ENCODE data around the gene RASSF7.
A peak's percentile ranks its signal among the peaks of the same experiment; 100 is the strongest.

The RASSF7 gene

DNA sequence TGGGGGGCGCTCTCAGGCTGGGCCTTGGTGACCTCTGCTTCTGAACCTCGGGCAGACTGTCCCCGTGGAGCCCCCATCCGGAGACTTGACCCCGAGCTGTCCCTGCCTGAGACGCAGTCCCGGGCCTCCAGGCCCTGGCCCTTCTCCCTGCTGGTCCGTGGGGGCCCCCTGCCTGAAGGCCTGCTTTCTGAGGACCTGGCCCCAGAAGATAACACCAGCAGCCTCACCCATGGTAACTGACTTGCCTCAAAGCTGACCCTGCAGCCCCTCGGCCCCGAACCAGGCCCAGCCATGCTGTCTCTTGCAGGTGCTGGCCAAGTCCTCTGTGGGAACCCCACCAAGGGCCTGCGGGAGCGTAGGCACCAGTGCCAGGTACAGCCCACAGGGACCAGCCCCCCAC is 9.2 kb upstream of the RASSF7 start:
- DNase-seq: no peak

DNA sequence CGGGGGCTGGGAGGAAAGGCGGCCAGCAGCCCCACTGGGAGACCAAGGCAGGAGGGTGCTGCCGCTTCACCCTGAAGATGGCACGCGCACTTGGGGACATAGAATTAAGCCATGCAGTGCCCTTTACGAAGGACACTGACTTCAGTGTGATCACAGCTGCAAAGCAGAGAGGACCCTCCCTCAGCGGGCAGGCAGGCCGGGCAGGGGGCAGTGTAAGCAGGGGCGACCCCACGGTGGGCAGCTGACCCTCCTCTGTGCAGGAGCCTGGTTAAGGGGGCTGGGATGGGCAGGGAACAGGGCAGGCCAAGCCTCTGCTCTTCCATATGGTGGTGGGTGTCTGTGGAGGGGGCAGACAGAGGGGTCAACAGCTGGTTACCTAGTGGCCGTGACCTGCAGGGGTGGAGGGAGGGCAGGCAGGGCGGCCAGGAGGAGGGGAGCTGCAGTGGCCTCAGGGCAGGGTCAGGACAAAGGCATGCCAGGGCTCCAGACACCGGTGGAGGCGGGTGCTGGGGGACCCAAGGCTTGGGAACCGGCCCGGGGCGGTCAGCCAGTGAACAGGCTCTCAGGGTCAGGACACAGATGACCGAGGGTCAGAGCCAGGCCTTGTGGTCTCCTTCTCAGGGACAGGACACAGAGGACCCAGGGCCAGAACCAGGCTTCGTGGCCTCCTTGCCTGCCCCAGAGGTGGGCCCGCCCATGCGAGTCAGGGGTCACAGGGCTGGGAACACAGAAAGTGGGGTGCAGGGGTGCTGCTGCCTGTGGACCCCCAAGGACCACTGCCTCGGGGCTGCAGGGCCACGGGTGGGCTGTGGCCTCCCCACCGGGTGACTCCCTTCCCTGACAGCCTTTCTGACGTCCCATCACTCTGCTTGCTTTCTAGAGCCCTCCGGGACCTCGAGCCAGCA is 7.4 kb upstream of the RASSF7 start:
- DNase-seq: no peak

DNA sequence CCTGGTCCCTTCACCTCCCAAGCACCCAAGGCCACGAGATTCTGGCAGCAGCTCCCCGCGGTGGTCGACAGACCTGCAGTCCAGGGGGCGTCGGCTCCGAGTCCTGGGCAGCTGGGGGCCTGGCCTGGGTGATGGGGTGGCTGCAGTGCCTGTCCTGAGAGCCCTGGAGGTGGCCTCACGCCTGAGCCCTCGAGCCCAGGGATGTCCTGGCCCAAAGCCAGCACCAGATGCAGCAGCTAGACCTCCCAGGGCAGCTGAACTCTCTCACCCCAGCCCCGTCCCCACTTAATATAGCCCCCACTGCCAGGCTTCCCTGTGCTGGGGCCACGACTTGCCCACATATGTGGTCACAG is 6.8 kb upstream of the RASSF7 start:
- no peak for DNase-seq

DNA sequence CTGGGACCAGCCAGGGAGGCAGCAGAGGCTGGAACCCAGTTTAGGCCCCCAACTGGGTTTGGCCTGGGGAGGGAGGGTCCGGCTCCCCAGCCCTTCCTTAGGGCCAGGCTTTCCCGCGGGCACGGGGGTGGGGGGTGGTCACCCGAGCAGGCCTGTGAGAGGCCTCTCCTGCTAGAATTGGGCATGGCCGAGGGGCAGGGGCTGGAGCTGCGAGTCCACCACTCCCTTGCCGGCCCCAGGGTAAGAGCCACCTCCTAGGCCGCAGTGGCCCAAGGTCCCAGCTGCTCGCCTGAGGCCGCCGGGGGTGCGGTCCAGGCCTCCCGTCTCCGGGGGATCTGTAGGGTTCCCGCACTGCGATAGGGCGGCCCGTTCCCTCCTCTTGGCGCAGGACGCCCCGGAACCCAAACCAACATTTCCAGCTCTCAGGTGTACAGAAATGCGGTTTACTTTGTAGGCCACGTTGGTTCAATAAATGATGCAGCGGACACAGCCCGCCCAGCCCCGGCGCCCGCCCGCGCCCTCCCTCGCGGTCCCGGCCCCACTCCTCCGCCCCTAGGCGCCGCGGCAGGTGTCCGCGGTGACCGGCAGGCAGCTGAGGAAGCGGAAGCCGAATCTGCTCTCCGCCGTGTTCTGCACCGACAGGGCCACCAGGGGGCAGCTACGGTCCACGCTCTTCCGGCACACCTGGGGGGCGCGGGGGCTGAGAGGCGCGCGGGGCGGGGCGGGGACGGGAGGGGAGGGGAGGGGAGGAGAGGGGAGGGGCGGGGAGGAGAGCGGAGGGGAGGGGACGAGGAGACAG is 6.1 kb upstream of the RASSF7 start:
- DNase-seq: no peak

DNA sequence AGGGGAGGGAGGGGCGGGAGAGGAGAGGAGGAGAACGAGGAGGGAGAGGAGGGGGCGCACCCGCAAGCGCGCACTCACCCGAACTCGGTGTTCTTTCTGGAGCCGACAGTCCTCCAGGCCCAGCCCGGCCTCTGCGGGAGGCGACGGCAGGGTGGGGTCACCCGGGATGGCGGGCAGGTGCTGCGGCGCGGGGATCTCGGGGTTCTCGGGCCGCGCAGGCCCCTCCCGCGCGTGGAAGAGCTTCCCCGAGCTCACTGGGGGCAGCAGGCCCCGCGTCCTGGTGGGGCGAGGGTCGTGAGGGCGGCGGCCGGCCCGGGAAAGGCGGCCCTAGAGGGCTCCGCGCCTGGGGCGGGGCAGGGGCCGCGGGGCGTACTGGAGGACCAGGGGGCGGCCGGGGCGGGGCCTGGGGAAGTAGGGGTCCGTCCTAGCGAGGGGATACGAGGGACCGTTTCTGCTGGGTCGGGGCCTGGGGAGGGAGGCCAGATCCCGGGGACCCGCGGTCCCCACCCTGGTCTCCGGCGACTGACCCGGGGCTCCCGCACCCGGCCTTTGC is 5.5 kb upstream of the RASSF7 start:
- DNase-seq: no peak

DNA sequence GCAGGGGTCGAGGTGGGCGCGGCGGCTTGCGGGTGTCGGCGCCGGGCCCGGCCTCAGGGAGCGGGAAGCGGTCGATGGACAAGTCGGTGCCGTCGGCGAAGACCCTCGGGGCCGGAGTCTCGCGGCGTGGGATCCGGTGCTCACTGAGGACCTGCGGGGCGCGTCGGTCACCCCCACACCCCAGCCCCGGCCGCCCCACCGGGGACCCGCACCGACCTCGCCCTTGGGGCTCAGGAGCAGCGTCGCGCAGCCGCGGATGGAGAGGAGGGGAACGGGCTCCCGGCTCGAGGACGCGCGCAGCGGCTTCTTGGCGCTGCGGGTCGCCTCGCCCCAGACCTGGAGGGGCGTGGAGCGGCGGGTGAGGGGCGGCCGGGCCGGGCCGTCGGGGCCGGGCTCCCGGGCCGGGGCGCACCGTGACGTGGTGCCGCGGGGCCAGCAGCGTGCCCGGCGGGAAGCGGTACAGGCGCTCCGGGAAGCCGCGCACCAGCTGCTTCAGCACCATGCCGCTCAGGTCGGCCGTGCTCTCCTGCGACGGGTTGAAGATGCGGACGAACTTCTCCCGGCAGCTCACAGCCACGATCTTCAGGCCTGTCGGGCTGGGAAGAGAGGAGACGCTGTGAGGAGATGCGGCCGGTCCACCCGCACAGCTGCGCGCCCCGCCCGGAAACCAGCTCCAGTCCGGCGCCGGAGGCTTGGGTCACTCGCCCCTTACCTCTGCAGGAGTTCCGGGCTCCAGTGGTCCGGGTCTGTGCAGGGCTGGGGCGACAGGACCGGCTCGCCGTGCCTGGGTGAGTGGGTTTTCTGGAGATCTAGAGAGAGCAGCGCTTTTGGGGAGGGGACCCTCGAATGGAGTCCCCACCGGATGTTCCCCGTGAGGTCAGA is 4.7 kb upstream of the RASSF7 start:
- no peak for DNase-seq

DNA sequence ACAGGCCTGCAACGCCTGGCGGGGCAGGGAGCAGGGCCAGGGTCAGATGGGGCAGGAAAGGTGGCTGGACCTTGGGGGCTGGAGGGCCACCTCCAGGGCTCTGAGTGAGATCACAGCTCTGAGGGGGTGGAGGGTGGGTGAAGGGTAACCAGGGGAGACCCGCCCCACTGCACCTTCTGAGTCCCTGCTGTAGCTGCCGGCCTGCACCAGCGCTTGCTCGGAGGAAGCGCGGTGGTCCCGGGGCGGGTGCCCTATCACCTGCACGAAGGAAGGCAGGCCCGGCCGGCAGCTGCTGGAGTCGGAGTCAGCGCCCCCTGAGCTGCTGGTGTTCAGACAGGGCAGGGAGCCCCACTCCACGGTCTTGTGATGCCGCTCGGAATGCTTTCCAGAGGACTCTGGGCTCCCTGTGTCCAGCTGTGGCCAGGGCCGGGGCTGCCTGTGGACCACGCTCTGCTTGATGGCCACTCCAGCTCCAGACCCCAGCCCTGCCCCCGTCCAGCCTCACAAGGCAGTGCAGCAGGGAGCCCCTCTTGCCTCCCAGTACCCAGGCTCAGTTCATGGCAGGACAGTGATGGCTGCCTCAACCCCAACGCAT is 4.0 kb upstream of the RASSF7 start:
- DNase-seq: no peak

DNA sequence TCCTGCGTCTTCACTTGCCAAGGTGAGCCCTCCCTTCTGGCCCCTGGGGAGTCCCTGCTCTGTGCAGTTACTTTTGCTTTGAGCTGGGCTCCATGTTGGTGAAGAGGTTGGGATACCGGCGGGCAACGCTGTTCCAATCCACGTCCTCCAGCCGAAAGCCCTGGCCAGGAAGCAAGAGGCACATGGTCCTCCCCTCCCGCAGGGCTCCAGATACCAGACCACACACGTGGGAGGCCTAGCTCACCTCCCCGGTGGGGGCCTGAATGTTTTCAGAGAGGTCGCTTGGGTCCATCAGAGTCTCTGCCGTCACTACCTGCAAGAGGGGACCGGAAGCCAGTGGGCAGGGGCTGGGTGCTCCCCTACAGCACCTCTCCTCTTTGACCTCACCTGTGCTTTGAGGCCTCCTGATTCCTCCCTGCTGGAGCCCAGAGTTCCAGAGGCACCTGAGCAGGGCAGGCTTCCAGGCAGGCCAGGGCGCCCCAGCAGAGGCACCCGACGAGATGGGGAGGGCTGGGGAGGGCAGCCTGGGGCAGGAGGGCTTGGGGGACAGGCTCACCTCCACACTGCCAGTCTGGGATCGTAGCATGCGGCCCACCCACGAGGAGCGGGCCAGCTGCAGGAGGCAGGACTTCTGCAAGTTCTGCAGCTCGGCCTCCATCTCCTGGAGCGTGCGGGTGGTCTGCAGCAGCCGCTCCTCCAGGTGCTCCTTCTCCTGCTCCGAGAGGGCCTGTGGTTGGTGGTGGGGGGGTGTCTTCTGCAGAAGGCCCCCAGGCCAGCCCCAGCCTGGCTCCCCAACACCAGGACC is 3.2 kb upstream of the RASSF7 start:
- no peak for DNase-seq

DNA sequence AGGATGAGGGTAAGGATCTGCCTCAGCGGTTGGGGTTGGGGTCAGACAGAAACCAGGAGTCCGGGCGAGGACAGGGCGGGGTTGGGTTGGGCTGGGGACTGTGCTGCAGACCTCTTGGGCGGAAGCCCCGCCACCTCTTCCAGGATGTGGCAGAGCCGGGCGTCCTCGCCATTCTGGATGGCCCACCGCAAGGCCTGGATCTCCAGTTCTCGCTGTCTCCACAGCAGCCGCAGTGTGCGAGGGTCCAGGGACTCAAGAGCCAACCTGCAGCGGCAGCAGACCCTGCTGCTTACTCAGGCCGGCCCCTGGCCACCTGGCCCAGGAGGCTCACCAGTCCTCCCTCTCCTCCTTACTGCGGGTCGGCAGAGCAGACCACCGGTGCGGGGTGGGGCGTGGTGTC is 2.3 kb upstream of the RASSF7 start:
- no peak for DNase-seq

DNA sequence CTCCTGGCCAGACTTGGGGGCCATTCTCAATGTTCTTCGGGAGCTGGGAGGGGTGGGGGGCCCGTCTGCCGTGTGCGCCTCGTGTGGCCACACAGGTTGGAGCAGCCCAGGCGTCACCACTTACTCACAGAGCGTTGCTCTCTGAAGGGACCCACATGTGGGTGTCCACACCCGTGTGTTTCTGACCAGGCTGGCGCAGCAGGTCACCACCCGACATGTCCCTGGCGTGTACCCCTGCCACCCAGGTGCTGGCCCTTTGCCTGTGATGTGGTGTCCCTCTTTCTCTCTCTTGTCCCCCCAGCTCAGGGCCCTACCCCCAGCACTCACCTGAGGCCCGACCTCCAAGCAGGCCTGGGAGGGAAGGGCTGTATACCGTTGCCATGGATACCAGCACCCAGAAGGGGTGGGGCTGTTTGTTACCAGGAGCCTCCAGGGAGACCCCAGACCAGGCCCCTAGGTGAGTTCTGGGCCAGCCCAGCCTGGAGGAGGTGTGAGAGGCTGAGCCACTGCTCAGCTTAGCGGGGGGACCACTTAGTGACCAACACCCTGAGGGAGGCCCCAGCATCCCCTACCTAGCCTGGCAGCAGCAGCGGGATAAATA is 1.6 kb upstream of the RASSF7 start:
- DNase-seq: no peak

DNA sequence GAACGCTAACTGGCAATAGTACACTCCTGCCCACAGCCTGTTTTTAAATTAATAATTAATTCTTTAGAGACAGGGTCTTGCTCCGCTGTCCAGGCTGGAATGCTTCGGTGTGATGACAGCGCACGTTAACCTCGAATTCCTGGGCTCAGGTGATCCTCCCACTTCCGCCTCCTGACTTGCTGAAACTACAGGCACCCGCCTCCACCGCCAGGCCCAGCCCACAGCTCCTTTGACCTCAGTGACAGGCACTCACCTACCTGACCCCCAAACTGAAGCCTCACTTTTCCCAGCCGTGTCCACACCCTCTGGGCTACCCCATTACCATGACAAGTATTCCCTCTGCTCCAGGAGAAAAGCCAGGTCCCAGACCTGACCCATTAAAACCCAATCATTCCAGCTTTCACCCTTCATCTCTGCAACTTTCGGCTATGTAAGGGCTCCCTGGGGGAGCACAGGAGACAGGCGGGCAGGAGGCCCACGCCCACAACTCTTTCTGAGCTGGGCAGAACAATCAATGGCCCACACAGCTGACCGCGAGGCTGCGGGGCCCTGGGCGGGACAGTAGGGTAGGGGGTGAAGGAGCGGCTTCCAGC is 962 bp upstream of the RASSF7 start:
- DNase-seq: no peak

DNA sequence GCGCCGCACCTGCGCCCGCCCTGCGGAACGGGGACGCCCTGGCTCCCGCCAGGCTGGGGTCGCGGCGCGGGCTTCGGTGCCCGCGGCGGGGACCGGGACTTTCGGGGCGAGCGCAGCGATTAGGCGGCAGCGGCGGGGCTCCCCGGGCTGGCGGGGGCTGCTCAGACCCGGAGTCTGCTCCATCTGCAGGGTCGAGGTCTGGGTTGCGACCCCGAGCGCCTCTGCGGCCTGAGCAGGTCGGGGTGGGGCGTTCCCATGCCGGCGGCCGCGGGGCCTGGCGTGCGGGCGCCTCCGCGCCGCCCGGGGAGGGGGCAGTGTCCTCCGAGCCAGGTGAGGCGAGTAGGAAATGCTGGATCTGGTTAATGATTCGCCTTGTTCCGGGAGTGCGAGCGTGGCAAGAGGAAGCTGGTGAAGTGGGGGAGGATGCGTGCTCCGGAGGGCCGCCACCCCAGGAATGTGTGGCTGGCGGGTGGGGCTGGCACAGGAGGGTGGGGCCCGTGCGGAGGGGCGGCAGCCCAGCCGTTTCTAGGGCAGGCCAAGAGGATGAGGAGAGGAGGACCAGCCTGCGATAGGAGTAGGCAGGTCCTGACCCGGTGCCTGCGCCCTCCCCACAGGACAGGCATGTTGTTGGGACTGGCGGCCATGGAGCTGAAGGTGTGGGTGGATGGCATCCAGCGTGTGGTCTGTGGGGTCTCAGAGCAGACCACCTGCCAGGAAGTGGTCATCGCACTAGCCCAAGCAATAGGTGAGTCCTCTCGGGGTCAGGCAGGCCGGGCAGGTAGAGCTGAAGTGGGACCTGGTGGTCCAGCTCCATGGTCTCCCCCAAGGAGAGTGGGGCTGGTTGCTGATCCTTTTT is 606 bp downstream of the RASSF7 start:
- DNase-seq: peak; percentile 38

DNA sequence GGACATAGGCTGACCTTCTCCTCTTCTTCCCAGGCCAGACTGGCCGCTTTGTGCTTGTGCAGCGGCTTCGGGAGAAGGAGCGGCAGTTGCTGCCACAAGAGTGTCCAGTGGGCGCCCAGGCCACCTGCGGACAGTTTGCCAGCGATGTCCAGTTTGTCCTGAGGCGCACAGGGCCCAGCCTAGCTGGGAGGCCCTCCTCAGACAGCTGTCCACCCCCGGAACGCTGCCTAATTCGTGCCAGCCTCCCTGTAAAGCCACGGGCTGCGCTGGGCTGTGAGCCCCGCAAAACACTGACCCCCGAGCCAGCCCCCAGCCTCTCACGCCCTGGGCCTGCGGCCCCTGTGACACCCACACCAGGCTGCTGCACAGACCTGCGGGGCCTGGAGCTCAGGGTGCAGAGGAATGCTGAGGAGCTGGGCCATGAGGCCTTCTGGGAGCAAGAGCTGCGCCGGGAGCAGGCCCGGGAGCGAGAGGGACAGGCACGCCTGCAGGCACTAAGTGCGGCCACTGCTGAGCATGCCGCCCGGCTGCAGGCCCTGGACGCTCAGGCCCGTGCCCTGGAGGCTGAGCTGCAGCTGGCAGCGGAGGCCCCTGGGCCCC is 1.4 kb downstream of the RASSF7 start:
- no peak for DNase-seq

DNA sequence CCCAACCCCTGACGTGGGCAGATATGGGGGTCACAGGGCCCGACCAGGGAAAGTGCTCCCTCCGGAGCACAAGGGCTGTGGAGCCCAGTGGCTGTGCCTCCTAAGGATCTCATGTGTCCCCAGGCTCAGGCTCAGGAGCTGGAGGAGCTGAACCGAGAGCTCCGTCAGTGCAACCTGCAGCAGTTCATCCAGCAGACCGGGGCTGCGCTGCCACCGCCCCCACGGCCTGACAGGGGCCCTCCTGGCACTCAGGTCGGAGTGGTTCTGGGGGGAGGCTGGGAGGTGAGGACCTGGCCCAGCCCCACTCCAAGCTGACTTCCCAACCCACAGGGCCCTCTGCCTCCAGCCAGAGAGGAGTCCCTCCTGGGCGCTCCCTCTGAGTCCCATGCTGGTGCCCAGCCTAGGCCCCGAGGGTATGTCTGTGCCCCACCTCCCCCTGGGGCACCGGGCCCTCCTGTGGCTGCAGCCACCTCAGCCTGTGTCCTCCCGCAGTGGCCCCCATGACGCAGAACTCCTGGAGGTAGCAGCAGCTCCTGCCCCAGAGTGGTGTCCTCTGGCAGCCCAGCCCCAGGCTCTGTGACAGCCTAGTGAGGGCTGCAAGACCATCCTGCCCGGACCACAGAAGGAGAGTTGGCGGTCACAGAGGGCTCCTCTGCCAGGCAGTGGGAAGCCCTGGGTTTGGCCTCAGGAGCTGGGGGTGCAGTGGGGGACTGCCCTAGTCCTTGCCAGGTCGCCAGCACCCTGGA is 2.5 kb downstream of the RASSF7 start:
- DNase-seq: no peak

DNA sequence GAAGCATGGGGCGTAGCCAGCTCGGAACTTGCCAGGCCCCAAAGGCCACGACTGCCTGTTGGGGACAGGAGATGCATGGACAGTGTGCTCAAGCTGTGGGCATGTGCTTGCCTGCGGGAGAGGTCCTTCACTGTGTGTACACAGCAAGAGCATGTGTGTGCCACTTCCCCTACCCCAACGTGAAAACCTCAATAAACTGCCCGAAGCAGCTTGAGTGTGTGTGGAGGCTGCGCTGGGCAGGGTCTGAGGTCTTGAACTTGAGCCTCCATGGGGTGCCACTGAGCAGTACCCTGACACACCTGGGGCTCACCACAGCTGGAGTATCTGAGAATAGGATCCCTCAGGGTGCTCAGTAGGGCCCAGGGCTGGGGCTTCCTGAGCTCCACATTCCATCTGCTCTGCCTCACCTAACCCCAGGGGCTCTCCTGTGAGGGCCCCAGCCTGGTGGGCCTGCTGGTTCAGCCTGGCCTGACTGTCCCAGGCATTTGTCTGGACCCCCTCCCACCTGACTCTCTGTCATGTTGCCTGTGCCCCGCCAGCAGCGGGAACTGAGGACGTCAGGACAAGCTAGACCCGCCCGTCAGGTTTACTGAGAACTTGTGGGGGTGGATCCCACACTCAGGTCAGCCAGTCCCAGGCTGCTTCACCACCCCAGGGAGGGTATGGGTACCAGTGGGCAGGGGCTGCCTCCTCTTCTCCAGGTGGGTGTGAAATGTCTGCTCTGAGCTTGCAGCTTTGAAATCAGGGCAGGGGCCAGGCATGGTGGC is 3.2 kb downstream of the RASSF7 start:
- no peak for DNase-seq

DNA sequence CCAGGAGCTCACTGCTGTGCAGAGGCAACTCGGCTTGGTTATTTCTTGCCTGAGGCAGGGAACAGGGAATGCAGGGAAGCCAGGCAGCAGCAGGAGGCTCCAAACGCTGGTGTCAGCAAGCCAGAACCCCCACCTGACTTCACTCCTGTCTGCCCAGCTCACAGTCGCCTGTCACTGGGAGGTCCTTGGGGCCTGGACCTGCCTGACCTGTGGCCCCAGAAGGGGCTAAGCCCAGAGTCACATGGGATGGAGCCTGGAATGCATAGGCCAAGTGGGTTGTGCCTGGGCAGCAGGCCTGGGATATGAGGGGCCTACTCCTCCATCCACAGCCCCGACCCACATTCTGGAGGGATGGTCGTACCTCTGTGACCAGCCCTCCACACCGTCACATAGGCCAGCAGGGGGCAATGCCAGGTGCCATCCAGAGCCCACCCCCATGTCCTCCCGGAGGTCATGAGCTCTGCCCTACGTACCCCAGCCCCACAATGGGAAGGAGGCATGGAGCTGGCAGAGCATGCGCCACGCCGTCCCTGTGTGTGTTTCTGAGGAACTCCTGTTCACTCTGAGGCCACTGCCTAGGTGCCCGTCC is 5.2 kb downstream of the RASSF7 start:
- DNase-seq: no peak

DNA sequence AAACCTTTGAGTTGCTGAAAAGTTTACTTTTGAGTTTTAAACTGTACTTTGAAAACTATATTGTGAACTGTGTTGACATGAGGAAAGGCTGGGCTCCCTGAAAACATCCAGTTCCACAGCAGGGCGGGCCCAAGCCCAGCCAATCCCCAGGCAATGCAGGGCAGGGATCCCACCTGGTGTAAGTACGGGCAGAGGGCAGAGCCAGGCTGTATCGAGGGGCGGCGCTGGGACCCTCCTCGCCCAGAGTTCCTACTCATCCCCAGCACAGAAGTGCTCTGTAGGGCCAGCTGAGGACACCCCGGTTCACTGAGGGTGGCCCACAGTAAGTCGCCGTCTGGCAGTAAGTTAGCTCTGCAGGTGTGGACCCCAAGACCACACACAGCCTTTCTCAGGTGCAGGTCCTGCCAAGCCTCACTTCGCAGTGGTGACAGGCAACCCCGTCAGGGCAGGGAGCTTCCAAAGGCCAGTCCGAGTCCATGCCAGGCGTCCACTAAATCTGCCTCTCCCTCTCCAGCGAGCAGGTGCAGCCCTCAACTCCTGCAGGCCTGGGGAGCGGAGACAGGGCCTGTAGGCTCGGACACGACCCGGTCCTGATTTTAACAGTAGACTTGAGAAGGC is 6.3 kb downstream of the RASSF7 start:
- no peak for DNase-seq

All from fibroblast of skin of scalp (primary cell).